NCI-H748 (cell line): ENCODE data around the gene CLSTN1.
"Not testable (repeated sequence)": the region's sequence is repeated elsewhere in the genome, so short reads cannot be mapped to it uniquely, and the experiment has no call there.

Experiments used
- DNase-seq: peaks from one replicate; lab custom pipeline; 2025; ENCODE audit not compliant: unreplicated experiment; lab: John Stamatoyannopoulos, UW

Gene CLSTN1

DNA sequence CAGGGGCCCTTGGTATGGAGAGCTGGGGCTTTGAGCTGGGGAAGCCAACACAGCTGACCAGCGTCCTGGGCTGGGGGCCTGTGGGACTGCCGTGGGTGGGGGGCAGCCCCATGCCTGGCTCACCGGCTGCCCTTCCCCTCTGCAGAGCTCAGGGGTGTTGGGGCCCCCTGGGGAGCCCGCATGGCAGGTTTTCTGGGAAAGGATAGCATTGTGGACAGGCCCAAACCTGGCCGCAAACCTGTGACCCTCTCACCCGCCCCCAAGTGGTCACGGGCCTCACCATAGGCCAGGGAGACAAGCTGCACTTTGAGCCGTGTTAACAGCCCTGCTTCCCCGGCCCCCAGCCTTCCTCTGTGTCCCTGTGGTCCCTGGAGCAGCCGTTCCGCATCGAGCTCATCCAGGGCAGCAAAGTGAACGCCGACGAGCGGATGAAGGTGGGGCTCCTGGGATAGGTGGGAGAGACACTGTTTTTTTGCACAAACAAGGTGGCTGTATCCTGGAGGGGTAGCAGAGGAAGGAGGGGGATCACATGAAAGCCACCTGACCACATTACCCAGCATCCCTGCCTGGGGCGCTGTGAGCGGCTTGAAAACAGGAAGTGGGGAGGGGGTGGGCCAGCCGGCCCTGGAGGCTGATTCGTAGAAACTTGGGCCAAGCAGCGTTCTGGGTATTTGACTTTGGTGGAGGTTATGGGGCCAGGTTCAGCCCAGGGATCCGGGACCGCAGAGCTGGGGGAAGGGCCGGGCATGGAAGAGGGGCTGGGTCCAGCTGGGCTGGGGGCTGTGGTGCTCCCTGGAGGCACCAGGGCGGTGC lies 106.4 kb downstream of the CLSTN1 start:
- DNase-seq, result no peak

DNA sequence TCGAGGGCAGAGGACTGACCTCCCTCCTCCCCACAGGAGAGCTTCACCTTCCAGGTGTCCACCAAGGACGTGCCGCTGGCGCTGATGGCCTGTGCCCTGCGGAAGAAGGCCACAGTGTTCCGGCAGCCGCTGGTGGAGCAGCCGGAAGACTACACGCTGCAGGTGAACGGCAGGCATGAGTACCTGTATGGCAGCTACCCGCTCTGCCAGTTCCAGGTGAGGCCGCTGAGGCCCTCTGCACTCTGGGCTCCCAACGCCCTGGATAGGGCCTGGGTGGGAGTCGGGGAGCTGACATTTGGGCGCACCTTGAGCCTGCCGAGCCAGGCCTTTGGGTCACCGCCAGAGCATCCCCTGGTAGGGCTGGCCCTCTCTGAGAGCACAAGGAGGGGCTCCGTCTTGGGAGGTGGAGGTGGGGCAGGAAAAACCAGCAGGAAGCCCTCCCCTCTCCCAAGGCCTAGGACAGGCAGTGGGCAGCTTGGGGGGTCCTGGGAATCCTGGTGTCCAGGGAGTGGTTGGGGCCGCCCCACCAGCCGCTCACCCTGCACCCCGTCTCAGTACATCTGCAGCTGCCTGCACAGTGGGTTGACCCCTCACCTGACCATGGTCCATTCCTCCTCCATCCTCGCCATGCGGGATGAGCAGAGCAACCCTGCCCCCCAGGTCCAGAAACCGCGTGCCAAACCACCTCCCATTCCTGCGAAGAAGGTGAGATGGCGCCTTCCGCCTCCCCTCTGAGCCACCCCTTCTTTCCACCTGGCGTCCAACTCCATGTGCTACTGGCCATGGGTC lies 107.2 kb downstream of the CLSTN1 start:
- DNase-seq, result no peak

GRCh38 chr1:9715536-9716226 lies 108.1 kb downstream of the CLSTN1 start:
- DNase-seq, result no peak

GRCh38 chr1:9714257-9714718 lies 109.5 kb downstream of the CLSTN1 start:
- DNase-seq, result peak; percentile 8

DNA sequence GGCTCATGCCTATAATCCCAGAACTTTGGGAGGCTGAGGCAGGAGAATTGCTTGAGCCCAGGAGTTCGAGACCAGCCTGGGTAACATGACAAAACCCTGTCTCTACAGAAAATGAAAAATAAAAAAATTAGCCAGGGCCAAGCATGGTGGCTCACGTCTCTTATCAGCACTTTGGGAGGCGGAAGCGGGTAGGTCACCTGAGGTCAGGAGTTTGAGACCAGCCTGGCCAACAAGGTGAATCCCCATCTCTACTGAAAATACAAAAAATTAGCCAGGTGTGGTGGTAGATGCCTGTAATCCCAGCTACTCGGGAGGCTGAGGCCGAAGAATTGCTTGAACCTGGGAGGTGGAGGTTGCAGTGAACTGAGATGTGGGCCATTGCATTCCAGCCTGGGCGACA lies 111.0 kb downstream of the CLSTN1 start:
- not testable (repeated sequence) for DNase-seq

- no peak for DNase-seq
These were observed 112.2 kb downstream of the CLSTN1 start for GRCh38 chr1:9711466-9712020.

DNA sequence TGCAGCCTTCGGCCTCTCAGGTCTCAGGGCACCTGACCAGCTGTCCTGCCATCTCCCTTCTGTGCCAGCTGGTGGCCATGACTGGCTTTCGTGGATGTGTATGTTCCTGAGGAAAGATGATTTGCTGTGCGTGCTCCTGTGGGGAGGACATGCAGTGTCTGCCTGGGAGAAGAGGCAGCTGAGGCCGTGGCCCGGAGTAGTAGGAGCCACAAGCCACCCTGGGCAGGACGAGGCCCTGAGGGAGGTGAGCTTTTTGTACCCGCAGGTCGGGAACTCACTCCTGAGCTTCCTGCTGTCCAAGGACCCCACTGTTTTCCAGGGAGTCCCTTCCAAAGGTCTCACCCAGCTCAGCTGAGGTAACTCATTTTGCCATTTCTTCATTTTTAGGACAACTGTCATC lies 113.7 kb downstream of the CLSTN1 start:
- no peak for DNase-seq

DNA sequence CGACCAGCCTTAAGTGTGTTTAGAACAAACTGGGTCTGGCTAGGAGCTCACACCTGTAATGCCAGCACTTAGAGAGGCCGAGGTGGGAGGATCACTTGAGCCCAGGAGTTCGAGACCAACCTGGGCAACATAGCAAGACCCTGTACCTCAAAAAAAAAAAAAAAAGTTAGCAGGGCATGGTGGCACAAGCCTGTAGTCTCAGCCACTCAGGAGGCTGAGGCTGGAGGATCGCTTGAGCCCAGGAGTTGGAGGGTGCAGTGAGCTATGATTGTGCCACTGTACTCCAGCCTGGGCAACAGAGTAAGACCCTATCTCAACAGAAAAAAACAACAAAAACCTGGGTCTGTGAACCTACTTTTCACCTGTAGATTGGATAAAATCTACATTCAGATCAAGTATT lies 117.6 kb downstream of the CLSTN1 start:
- no peak for DNase-seq

- no peak for DNase-seq
These were observed 118.2 kb downstream of the CLSTN1 start for GRCh38 chr1:9705337-9706093.

DNA sequence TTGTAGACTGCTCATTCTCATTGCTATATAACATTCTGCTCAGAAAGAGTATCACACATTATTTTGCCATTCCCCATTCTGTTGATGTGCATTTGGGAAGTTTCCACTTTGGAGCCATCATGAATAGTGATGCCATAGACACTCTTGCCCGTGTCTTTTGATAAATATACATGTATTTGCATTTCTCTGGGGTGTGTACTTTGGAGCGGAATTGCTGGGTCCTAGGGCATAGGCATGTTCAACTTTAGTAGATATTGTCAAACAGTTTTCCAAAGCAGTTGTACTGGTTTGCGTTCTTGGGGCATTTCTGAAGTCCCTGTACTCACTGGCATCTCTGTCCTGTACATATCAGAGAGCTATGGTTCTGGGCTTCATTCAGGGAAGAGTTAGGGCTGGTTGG lies 120.1 kb downstream of the CLSTN1 start:
- no peak for DNase-seq

- DNase-seq, result no peak
These were observed 120.6 kb downstream of the CLSTN1 start for GRCh38 chr1:9703165-9703509.

GRCh38 chr1:9701665-9702064 lies 122.1 kb downstream of the CLSTN1 start:
- no peak for DNase-seq

DNA sequence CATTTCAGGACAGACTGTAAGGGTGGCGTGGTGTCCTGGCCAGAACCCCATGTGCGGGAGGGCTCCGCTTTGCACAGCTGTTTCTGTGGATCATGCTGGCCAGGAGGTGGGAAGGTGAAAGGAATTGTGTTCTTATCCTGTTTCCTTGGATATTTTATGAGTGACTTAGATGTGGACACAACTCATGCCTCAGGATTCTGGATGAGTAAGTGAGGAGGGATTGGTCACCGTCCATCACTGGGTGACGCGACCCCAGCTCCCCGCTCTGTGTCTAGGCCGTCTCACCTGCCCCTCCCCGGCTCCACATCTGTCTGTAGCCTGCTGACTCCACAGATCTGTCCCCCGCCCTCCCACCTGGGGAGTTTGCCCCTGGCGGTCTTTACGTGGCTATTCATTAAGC lies 123.4 kb downstream of the CLSTN1 start:
- DNase-seq, result no peak

DNA sequence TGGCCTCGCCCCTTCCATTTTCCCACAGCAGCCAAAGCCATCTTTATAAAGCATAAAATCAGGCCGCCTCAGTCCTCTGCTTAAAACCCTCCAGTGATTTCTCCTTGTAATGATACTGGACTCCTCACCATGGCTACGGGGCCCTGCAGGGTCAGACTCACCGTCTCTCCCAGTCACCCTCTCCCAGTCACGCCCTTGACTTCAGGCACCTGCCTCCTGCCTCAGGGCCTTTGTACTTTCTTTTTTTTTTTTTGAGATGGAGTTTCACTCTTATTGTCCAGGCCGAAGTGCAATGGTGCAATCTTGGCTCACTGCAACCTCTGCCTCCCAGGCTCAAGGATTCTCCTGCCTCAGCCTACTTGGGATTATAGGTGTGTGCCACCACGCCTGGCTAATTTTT lies 124.4 kb downstream of the CLSTN1 start:
- DNase-seq, result no peak

- no peak for DNase-seq
These were observed 127.0 kb downstream of the CLSTN1 start for GRCh38 chr1:9696793-9697192.

GRCh38 chr1:9691691-9692090 lies 132.1 kb downstream of the CLSTN1 start:
- no peak for DNase-seq

DNA sequence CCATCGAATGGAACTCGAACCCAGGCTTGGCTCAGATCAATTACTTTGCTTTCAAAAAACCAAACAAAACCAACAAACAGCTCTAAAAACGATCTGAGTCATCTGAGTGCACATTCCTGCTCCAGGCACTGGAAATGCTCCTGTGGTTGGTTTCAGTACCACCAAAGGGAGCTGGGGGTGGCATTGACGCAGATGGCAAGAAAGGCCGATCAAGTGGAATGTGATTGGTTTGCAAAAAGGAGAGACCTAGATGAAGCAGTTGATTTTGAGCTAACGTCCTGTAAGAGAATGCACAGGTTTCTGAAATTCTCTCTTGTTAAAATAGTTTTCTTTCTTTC lies 132.7 kb downstream of the CLSTN1 start:
- no peak for DNase-seq

DNA sequence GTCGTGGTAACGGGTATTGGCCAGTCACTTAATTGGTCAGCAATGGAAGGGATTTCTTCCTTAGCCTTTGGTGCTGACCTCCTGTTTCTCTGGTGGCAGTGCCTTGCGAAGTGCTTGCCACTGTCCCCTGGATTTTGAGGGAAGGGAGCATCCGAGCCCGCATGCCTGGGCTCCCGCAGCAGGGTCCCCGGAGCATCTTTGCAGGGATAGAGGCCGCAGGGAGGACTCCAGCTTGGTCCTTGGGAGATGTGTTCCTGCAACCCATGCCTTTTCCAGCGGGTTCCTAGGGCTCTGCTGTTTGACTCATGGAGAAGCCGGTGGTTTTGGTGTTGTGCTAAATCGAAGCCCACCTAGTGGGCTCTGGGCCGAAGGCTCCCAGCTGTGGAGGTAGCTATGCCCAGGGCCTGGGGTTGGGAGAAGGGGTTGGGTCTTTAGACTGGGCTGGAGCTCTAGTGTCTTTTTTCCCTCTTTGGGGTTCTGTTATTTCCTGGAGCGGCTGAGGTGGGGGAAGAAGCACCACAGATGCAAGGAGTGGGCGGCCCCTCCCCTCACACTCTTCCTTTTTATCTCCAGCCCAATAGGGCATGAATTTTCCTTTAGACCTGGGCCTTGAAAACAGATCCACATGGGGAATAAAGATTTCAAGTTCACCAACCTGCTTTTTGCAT lies 133.2 kb downstream of the CLSTN1 start:
- DNase-seq, result no peak

DNA sequence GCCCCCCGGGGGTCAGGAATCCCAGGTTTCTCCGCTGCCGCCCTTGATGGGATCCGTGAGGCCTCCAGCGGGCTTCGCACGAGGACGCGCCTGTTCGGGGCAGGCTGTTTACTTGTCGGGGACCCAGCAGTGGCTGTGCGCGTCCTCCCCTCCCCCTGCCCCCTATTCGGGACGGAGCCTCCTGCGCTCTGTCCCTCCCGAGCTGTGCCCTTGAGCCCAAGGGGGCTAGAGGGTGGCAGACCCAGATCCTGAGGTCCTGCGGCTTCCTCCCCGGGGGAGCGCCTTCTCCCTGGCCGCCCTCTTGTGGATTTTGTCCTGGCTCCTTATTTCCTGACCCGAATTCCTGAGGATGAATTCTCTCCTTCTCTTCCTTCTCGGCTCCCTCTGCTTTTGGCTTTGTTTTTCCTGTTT lies 133.8 kb downstream of the CLSTN1 start:
- DNase-seq, result peak; percentile 47

- peak; percentile 85 for DNase-seq
These were observed 134.6 kb downstream of the CLSTN1 start for GRCh38 chr1:9689011-9689706.
